Measurements from ENCODE around the gene PCDHB13.

- TF ChIP-seq CTCF (IDR thresholded peaks at IDR 0.05) = no peak
- TF ChIP-seq POLR2A (IDR thresholded peaks at IDR 0.05) = no peak
These were observed 45.2 kb downstream of the PCDHB13 start for GRCh38 chr5:141258948-141259347.
